Measurements from ENCODE around the gene ARHGEF7. TPM values are rescaled to one million over a fixed set of nuclear protein-coding genes. Genes with fewer than 3 reads are reported as not detected.
A peak's percentile ranks its signal among the peaks of the same experiment; 100 is the strongest.

Gene ARHGEF7
- total RNA-seq, 1 experiment from 2014 or later: 21.6 TPM

DNA sequence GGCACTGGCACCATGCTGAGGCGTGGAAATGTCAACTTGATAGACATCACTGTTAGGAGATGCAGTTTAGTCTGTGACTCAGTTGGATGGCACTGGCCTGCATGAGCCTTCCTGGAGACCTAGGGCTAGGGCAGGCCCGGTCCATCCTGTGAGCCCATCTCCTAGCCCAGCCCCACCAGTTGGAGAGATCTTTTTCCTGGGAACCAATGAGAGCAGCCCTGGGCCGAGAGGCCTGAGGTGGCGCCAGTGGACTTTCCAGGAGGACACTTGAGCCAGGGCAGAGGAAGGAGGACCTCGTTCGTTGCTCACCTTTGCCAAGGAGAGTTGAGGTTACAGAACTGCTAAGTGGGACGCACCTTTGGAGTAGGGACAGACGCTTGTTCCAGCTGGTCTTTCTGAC is 104.8 kb downstream of the ARHGEF7 start:
- no peak for DNase-seq (ENCODE audit: low read depth)

DNA sequence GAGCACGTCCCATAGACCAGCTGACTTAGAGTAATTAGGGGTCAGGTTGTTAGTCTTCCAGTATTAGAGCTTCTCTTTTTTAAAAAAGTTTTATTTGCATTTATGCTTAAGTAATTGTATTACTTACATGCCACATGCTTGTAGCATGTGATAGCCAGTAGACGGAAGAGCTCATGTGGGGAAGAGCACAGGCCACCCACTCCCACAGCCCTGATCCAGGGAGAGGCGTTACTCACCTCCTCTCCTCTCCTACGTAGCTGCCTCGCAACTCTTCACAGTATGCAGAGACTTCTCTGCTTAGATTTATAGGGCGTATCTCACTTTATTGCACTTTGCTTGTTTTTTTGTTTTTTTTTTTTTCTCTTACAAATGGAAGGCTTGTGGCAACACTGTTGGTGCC is 110.1 kb downstream of the ARHGEF7 start:
- no peak for DNase-seq (ENCODE audit: low read depth)

DNA sequence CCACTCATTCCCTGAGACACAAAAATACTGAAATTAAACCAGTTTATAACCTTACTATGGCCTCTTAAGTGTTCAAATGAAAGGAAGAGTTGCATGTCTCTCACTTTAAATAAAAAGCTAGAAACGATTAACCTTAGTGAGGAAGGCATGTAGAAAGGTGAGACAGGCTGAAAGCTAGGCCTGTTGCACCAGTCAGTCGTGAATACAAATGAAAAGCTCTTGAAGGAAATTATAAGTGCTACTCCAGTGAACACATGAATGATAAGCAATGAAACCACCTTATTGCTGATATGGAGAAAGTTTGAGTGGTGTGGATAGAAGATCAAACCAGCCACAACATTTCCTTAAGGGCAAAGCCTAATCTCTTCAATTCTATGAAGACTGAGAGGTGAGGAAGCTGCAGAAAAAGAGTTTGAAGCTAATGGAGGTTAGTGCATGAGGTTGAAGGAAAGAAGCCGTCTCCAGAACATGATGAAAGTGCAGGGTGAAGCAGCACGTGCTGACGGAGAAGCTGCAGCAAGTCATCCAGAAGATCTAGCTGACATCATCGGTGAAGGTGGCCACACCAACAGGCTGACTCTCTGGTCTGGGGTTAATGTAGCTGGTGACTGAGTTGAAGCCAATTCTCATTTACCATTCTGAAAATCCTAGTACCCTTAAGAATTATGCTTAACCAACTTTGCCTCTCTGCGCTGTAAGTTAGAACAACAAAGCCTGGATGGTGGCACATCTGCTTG is 110.9 kb downstream of the ARHGEF7 start:
- no peak for DNase-seq (ENCODE audit: low read depth)

DNA sequence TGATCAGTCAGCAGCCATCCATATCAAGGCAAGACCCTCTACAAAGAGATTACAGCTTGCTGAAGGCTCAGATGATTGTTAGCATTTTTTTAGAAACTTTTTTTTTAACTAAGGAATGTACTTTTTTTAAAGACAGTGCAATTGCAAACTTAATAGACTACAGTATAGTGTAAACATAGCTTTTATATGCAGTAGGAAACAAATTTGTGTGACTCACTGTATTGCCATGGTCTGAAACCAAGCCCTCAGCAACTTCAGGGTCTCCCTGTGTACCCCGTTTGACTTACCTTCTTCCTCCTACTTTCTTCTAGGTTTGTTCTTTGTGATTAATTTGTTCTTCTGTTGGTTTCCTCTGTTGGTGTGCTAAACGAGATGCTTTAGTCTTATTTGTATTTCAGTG is 112.3 kb downstream of the ARHGEF7 start:
- no peak for DNase-seq (ENCODE audit: low read depth)

DNA sequence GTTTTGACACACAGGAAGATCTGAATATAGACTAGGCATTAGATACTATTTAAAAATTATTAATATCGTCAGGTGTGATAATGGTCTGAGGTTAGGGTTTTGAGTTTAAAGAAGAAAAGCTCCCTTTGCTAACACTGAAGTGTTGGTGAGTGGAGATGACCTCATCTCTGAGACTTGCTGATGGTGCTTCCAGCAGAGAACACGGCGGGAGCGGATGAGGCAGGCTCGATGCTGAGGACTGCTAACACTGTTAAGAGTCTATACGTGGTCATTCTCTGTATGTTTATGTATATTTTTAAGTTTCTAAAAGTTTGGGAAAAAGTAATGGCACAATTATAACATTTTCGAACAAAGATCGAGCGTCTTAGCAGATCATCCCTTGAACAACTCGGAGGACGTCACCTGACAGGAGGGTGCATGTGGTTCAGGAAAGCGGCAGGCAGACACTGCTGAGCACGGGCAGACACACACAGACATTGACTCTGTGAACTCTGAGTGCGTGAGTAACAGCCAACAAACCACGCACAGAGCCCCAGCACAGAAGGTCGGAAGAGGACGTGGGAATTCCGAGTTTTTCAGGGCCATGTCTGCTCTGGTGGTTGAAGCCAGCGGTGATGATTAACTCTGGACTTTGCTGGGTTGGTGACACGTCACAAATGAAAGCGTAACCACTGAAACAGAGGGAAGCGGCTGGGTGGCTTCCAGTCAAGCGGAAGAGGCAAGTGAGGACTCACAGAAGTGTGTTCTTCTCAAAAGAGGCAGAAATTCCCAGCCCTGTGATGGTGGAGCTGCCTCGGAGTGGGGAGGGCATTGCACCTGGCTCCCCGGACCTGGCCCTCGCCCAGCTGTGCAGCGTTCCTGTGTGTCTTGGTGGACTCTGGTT is 113.4 kb downstream of the ARHGEF7 start:
- DNase-seq (ENCODE audit: low read depth): peak; percentile 16

DNA sequence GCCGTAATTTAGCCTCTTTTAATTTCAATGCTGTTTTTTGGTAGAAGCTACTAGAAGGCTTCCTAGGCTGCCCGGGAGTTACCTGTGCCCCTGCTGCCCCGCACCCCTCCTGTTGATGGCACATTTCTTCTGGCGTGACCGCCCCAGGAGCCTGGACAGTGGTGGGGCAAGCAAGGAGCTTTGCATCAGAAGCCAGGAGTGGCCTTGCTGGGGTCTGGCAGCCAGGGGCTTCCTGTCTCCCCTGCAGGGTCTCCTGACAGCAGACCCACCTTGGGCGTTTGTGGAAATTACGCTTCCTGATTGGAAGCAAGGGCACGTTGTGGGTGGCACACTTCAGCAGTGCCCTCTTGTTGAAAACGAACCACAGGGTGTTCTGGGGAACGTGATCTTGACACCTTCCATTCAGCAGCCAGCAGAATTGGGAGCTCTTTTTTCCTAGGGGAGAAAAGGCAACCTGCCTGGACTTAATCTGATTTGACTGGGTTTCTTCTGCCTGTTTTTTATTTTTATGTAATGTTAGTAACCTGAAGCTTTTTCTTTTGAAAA is 115.3 kb downstream of the ARHGEF7 start:
- no peak for DNase-seq (ENCODE audit: low read depth)

DNA sequence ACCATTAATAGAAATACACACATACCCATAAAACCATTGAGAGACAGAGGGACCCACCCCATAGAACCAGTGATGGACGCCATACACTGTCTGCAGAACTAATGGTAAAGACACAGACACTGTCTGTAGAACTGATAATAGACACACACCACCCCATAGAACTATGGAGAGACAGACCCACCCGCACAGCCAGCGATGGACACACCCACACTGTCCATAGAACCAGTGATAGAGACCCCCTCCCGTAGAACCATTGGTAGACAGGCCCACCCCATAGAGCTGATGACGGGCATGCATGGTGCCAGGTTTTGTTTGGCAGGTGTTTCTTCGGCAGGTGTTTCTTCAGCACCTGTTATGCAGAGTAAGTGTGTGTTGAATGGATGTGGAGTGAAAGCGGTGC is 117.1 kb downstream of the ARHGEF7 start:
- no peak for DNase-seq (ENCODE audit: low read depth)

DNA sequence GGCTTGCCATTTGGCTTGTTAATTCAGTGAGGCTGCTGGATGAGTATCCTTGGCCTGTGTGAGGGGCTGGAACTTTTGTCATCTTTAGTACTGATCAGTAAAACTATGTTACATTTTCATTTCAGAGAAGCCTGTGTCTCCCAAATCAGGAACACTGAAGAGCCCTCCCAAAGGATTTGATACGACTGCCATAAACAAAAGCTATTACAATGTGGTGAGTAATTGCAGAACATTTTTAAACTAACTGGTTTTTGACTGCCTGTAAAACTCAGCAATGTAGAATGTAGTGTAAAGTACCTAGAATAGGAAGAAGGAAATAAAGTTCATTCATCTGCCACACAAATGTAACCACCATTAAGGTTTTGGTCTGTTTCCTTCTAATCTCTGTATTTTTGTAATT is 118.0 kb downstream of the ARHGEF7 start:
- DNase-seq (ENCODE audit: low read depth): no peak

DNA sequence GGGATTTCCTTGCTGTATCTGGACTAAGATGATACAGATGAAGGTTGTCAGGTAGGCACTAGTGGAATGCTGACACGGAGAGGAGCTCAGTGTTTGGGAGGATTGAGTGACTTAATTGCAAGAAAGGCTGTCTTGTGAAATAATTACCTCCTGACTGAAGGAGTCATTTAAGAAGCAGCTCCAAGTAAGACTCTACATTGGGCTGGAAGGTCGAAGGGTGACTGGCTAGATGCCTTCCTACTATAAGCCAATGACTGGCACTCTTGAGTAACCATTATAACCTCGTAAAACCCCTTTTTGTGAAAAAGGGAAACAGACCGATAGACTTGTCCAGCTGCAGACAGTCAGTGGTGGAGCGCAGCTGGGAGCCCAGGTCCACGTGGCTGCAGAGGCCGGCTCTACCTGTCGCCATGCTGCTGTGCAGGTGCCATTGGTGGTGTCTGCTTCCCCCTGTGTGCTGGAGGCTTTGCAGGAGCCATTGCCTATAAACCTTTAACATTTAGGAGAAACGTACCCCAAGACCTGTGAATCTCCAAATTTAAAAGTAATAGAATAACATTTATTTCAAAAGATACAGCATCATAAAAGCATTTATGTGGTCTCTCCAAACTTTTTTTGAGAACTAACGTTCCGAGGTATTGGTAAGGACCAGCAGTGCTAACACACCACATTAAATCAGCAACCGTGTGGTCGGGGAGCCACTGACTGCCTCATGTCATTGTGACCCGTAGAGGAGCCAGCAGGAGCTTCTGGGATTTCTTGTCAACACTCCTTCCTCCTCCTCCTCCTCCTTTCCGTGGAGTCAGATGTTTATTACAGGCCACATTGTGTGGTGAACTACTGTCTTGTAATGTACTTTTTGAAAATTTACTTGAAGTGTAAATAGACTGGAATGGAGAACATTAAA is 124.9 kb downstream of the ARHGEF7 start:
- no peak for DNase-seq (ENCODE audit: low read depth)

DNA sequence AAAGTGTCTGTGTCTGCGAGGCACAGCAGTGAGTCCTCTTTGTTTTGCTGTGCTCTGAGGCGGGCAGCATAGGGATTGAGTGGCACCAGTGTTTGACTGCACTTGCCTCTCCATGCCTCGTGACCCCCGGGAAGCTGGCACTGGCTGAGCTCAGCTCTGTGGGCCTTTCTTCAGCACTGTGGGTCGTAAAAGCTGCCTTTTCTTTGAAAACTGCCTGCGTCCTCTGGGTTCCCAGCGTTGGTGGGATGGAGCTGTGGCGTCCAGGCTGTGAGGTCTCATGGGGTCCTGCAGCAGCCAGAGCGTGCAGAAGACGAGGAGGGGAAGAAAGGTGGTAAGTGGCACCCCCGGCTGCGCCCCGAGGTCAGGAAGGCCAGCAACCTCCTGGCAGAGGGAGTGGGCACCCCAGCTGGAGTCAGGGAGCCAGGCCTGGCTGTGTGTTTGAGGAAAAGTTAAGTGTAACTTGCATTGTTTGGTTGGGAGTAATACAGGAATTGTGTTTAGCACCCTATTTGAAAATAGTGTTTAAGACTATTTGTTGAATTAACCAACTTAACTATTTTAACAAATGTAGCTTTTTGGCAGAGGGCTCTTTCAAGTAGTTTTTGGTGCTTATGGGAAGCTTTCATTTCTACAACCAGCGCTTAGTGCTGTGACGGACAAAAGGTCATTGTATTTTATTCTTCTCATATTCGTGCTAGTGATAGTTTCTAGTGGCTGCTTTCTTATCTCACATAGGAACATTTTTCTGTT is 126.1 kb downstream of the ARHGEF7 start:
- no peak for DNase-seq (ENCODE audit: low read depth)

DNA sequence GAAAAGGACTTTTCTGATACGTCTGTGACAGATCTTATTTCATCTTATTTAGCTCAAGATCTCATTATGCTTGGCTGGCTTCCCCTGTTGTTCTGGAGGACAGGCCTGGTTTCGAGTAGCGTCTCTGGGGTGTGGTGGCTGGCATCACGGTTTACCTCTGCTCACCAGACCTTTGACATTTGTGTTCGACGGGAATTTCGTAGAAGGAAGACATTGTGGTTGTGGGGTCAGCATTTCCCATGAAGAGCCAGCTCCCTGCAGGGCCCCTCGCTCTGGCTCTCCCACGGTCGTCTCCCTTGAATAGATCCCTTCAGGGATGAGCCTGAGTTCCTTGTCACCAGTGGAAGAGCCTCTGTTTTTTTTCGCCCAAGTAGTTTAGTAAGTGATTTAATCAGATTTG is 126.8 kb downstream of the ARHGEF7 start:
- DNase-seq (ENCODE audit: low read depth): no peak

DNA sequence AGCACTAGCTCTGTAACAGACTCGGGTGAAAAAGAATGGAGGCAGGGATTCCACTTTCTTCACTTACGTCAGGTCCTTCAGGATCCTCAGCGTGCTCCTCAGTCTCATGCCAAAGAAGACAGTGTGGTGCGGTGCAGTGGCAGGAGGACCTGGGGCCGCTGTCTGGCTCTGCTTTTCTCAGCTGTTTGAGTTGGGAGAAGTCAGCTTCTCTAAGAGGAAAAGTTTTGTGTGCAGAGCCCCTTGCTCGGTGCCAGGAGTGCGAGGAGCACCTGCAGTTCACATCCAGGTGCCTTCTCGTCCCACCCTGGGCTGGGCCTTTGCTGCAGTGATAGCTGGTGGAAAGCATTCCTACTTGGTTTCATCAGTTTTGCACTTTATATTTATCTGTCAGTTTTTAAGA is 127.5 kb downstream of the ARHGEF7 start:
- DNase-seq (ENCODE audit: low read depth): no peak

DNA sequence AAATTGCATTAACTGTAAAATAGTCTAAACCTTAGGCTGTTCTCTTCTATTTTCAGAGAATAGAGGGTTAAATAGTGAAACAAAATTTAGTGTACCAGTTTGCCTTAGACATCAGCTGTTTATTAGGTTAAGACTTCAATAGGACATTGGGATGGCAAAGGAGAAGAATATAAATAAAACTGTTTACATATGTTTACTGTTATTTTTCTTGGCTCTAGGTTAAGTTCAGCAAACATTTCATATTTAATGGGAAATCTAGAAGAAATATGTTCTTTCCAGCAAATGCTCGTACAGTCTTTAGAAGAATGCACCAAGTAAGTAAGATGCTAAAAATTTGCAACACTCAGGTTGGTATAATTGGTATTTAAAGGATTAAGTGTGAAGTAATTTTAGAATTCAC is 128.9 kb downstream of the ARHGEF7 start:
- DNase-seq (ENCODE audit: low read depth): no peak

DNA sequence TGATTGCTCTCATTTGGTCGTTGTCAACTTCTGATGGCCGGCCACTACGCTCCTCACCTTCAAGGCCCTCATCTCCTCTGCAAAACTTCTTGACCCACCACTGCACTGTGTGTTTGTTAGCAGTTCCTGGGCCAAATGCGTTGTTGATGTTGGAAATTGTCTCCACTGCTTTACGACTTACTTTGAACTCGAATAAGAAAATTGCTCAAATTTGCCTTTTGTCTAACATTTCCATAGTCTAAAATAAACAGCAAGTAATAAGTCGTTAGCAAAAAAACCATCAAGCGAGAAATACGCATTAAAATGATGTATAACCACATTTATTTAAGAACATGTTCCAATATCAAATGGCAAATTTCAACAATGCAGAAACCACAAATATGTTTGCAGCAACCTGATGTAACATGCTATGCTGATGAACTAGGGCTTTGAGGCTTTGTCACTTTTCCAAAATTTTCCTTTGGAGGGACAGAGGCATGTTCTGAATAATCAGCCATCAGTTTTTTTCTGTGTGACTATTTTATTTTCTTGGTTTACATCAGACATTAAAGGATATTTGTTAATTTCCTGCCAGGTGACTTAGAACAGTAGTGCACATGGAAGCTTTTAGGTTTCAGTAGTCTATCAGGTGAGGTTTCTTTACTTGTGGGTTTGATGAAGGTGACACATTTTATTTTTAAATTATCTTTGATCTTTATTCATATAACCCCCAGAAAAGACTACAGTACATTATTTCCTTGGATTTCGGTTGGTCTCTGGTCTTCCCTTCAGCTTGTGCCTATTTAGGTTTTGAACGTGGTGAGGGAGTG is 130.7 kb downstream of the ARHGEF7 start:
- DNase-seq (ENCODE audit: low read depth): no peak

DNA sequence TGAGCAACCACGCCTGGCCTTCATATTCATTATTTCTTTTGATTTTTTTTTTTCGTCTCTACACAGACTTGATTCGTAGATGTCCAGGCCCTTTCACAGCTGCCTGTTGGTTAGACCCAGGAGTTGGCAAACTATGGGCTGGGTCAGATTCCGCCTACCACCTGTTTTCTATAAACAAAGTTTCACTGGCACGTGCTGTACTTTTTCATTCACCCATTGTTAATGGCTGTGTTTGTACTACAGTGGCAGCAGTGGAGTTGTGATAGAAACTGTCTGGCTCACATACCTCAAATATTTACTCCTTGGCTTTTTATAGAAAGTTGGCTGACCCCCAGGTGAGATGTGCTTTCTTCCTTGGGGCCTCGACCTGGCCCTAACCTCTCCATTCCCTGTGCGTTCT is 132.4 kb downstream of the ARHGEF7 start:
- DNase-seq (ENCODE audit: low read depth): no peak

DNA sequence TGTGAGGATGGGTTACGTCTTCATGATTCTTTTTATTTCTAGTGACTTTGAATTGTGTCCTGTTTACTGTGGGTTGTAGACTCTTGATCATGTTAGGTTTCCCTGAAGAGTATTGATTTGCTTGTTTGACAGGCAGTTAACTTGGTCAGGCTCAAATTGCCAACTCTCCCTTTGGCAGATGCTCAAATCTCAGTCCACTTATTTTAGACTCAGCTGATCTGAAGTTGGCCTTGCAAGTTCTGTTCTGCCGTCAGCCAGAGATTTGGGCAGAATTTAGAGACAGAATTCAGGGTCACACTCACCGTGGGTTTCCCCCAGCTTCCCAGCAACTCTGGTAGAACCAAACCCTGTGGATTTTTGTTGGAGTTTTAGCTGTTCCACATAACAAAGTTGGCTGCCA is 133.7 kb downstream of the ARHGEF7 start:
- DNase-seq (ENCODE audit: low read depth): no peak

DNA sequence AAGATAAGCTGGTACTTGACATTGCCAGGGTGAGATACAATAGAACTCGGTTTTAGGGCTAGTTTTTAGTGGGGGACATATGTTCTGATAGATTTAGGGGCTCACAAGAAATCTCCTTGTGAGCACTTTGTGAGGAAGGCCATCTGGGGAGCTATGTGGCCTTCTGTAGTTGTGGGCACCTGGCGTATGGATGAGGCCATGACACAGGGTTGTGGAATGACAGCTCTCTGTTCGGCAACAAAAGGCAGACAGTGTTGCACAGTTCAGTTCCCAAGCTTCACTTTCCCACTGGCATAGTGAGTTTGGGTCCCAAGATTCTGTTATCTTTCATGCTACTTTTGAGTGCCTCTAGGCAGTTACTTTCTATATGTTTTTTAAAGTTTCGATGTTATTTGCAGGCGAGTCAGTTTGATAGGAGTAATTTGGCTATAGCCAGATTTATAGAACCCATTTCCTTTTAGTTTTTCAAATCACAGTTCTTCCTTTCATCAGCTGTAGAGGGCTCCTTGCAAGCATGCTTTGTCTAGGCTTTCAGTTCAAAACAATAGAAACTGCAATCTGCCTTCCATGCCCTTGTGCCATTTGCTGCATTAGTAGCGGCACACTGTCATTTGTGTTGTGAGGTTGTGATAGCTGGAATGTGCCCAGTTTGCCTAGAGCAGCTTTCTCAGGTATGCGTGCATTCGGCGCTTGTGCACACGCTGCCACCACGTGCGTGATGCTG is 134.7 kb downstream of the ARHGEF7 start:
- DNase-seq (ENCODE audit: low read depth): no peak

DNA sequence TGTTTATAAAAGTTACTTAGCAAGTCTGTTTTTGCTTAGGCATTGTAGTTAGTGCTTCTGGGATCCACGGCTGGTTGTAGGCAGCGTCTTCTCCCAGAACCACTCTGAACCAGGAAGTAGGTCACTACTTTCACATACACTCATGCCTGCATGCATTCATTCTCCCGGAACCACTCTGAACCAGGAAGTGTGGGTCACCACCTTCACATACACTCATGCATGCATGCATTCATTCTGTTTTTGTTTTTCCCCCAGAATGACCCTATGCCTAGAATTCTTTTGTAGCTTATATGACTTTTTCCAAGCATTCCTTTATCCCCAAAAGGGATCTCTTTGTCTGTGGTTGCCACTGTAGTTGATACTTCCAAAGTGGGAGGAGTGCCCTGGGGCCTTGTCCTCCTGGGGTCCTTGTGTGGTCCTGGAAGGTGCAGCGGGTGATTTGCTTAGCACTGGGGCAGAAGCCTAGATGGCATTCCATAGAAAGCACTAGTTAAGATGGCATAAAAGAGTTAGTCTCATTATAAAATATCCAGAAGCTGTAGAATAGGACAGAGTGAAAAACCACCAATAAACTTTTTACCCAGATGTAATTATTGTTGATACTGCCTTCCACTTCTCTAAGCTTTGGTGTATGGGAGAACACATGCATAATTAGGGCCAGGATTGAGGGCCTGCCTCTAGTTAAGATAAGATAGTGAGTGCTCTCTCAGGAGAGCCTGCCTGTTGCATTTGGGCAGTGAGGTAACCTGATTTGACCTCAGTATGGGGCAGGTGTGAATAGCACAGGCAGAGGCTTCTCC is 136.7 kb downstream of the ARHGEF7 start:
- peak; percentile 11 for DNase-seq (ENCODE audit: low read depth)

Data from HT1080 (cell line).